GM19193 (cell line): ENCODE results near the gene EDC3.

Experiments used
- POLR2A ChIP-seq: IDR thresholded peaks from 4 replicates; pipeline ENCODE4 v1.6.1; 2011; ENCODE audit not compliant: insufficient read depth, insufficient read length; ENCODE audit errors: extremely low read depth

EDC3 gene

GRCh38 chr15:74664028-74664616 is 31.7 kb downstream of the EDC3 start:
- no peak for TF ChIP-seq POLR2A

DNA sequence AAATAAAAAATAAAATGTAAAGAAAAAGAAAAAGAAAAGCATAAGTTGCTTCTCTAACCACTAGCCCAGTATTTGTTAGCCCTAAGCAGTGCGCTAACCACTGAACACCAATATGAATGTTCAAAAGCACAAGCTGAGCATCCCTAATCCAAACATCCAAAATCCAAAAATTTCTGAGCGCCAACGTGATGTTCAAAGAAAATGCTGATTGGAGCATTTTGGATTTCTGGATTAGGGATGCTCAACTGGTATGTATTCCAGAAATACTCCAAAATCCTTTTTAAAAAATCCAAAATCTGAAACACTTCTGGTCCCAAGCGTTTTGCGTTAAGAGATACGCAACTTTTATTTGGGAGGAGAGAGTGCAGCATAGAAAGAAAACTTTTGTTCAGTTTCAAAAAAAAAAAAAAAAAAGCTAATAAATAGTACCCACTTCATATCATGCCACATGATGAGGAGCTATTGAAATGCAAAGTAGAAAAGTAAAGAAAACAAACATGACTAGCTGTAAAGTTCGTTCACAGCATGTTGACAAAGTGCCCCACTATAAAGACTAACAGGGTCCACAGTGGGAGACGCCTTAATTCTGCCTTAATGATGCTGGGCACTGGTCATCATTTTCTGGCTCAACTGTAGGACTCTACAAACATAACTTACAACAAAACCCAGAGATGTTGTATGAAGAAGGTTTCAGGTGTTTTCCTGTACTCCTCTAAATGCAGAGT is 32.4 kb downstream of the EDC3 start:
- no peak for TF ChIP-seq POLR2A

DNA sequence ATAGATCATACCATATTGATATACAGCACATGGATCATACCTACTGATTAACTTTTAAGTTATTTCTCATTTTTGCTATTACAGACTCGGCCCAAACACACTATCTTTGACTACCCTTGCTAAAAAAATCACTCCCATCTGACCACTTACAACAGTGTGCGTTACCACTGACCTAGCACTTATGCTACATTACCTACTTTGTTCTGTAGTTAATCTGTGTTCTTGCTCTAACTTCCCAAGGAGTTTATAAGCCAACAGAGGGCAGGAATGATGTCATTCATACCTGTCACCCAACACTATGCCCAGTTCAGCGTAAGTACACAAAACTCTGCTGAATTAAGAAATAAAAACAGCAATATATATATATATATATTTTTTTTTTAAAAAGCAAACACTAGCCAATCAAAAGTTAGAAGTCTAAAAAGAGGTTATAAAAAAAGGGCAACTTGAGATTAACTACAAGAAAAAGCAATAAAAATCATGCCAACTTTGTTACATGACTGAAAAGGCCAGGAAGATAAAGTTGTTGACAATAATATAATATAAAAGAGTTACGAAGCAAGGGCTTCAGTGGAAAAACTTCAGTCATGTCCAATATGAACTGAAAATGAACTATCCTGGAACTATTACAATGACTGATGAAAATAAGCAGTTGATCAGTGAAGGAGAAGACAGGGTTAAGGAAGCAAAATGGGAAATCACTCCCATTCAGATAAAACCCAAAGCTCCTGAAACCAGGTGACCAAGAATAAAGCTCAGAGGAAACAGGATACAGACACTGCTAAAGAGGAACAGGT is 33.6 kb downstream of the EDC3 start:
- no peak for TF ChIP-seq POLR2A

GRCh38 chr15:74657846-74658245 is 38.0 kb downstream of the EDC3 start:
- no peak for TF ChIP-seq POLR2A

GRCh38 chr15:74656935-74657535 is 38.8 kb downstream of the EDC3 start:
- no peak for TF ChIP-seq POLR2A

GRCh38 chr15:74655424-74655823 is 40.4 kb downstream of the EDC3 start:
- no peak for TF ChIP-seq POLR2A

GRCh38 chr15:74653426-74654102 is 42.3 kb downstream of the EDC3 start:
- no peak for TF ChIP-seq POLR2A

GRCh38 chr15:74651242-74651741 is 44.5 kb downstream of the EDC3 start:
- TF ChIP-seq POLR2A: no peak

- TF ChIP-seq POLR2A: no peak
These were observed 47.6 kb downstream of the EDC3 start for GRCh38 chr15:74648051-74648842.

GRCh38 chr15:74646480-74646879 is 49.3 kb downstream of the EDC3 start:
- TF ChIP-seq POLR2A: no peak

DNA sequence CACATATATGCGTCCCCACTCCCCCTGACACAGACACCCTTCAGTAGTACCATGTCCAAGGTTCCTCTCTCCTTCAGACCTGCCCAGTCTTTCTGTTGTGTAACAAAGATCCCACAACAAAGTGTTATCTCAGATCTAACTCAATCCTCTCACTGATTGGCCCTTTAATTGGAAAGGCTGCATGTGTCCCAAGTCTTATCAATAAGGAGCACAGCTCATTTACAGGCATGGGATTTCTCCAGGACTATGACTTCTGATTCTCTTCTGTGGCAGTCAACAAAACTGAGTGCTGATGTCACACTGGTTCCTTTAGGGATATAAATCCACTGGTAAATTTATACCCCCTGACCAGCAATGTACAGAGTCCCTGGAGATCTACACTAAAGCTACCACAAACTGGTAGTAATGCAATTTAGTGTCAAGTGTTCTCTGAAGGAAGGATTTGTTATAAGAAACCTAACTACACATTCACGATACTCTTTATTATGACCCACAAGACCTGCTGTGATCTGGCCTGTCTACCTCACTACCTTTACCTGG is 52.1 kb downstream of the EDC3 start:
- TF ChIP-seq POLR2A: no peak

DNA sequence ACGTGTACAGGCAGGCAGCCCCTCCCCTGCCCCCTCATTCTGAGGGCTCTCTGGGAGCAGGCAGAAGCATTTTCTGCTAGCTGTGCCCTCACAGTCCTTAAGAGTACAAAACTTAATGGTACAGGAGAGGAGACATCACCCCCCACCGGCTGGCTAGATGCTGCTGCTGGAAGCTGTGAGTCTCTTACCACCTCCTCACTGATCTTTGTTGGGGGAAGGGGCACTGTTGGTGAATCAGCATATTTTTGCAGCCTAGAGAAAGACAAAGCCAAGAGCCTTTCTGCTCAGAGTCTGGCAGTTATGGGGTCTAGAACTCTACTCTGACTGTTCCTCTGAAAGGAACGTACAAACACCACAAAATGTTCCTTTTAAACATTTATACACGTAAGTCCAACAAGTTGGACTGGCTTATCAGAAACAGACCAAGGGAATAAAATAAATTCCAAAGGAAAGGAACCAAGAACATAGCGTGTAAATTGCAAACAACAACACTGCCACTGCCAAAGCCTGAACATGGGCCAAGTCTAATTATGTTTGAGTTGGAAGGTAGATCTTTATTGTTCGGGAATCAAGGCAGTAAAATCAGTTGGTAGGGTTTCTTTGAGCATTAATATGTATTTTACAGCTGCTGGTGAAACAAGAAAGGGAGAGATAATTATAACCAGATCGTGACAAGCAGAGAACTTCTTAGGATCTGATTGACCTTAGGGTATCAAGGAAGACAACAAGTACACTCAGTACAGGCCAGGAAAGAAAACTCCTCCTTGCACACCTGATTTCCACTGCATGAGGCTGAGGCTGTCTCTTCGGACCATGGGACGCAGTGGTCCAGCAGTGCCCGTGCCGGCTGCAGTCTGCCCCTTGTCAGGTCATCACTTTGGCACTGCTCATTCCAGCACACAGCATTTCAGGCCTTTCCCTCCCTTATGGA is 52.8 kb downstream of the EDC3 start:
- no peak for TF ChIP-seq POLR2A

DNA sequence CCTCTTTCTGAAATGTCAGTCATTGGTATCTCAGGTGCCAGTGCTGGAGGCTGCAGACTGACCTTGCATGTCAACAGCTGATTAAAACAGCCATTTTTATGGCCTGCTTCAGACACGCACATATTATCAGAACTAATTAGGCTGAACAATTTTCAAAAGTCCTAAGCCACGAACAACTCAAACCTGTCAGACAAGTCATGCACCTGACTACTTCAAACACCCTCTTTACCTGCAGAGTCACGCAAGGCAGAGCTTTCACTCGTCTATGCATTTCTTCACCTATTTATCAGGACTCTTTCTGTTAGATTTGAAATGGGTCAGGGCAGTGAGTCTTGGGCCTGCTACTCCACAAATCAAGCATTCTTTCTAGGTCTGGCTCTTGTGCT is 53.5 kb downstream of the EDC3 start:
- no peak for TF ChIP-seq POLR2A
